ENCODE results near the gene NUTM2E.
A peak's percentile ranks its signal among the peaks of the same experiment; 100 is the strongest.
"Not testable (repeated sequence)": the region's sequence is repeated elsewhere in the genome, so short reads cannot be mapped to it uniquely, and the experiment has no call there.

Gene NUTM2E

DNA sequence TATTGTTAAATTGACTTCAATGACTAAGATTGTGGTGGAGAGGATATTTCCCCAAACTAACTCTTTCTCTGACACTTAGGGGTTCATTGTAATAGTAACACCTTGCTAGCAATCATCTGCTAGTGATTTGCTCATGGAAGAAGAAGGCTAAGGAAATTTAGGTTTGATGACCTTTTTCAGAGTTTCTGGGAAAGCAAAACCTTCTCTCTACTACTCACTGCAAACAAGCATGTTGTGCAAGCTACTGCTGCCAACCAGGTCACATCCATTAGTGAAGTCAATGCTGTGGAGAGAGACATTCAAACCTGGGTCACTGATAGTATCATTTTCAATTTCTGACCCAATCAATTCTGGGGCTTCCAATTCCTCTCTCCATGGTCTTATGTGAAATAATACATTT lies 14.6 kb upstream of the NUTM2E start:
- H3K36me3 ChIP-seq (ENCODE audit: control insufficient read depth in 1 of 2, insufficient read depth in 2 of 2, low read length in 2 of 2); H3K27me3 ChIP-seq (ENCODE audit: control insufficient read depth in 1 of 2, insufficient read depth in 2 of 2, low read length in 2 of 2); H3K9ac ChIP-seq (ENCODE audit: low read depth in 1 of 2, low read length in 2 of 2); H3K9me3 ChIP-seq (ENCODE audit: control insufficient read depth in 1 of 2, low read length in 2 of 2); H3K27ac ChIP-seq (ENCODE audit: low read depth, low read length); H3K4me3 ChIP-seq (ENCODE audit: low read depth in 1 of 2, low read length in 2 of 2); H3K4me1 ChIP-seq (ENCODE audit: control insufficient read depth in 1 of 2, insufficient read depth in 2 of 2, low read length in 2 of 2): not testable (repeated sequence)

DNA sequence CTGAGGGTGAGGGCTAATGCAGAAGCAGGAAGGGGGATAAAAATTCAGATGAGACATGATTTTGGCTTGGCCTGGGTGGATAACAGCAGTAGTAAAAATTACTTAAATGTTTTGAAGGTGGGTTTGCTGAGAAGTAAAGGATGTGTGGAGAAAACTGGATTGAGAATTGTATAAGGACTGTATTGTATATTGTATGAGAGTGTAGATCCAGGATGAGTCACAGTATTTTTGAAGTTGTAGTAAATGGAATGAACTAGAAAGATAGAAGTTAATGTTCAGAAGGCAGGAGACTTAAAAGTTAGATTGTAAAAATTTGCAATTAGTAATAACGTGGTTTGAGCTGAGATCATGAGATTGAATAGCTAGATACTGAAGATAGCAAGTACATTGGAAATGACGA lies 10.2 kb upstream of the NUTM2E start:
- H3K36me3 ChIP-seq (ENCODE audit: control insufficient read depth in 1 of 2, insufficient read depth in 2 of 2, low read length in 2 of 2); H3K27me3 ChIP-seq (ENCODE audit: control insufficient read depth in 1 of 2, insufficient read depth in 2 of 2, low read length in 2 of 2); H3K4me1 ChIP-seq (ENCODE audit: control insufficient read depth in 1 of 2, insufficient read depth in 2 of 2, low read length in 2 of 2); H3K9me3 ChIP-seq (ENCODE audit: control insufficient read depth in 1 of 2, low read length in 2 of 2); H3K27ac ChIP-seq (ENCODE audit: low read depth, low read length); H3K9ac ChIP-seq (ENCODE audit: low read depth in 1 of 2, low read length in 2 of 2); H3K4me3 ChIP-seq (ENCODE audit: low read depth in 1 of 2, low read length in 2 of 2): not testable (repeated sequence)

DNA sequence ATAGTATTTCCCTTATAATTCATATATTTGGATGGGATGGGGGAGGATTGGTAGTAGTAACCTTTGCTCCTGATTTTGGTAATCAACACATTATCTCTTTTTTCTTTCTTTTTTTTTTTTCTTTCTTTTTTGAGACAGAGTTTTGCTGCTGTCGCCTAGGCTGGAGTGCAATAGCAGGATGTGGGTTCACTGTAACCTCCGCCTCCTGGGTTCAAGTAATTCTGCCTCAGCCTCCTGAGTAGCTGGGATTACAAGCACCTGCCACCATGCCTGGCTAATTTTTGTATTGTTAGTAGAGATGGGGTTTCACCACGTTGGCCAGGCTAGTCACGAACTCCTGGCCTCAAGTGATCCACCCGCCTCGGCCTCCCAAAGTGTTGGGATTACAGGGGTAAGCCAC lies 3.2 kb upstream of the NUTM2E start:
- not testable (repeated sequence) for H3K9ac ChIP-seq (ENCODE audit: low read depth in 1 of 2, low read length in 2 of 2); H3K27ac ChIP-seq (ENCODE audit: low read depth, low read length); H3K4me1 ChIP-seq (ENCODE audit: control insufficient read depth in 1 of 2, insufficient read depth in 2 of 2, low read length in 2 of 2); H3K36me3 ChIP-seq (ENCODE audit: control insufficient read depth in 1 of 2, insufficient read depth in 2 of 2, low read length in 2 of 2); H3K4me3 ChIP-seq (ENCODE audit: low read depth in 1 of 2, low read length in 2 of 2); H3K27me3 ChIP-seq (ENCODE audit: control insufficient read depth in 1 of 2, insufficient read depth in 2 of 2, low read length in 2 of 2); H3K9me3 ChIP-seq (ENCODE audit: control insufficient read depth in 1 of 2, low read length in 2 of 2)

DNA sequence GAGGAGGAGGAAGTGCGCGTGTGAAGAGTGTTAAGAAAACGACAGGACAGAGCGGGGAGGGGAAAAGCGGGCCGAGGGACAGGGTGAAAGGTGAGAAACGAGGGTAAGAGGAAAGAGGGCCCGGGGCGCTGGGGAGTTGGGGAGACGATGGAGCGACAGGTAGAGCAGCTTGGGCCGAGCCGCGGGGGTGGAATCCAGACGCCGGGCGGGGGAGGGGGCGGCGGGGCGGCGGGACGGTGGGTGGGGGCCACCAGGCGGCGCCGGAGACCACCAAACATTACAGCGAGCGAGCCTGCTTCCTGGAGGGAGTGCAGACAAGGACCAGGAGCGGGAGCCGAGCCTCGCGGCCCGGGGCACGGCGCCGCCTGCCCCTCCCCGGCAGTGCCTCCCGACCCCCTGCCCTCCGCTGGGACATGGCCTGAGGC lies 940 bp upstream of the NUTM2E start:
- H3K27me3 ChIP-seq (ENCODE audit: control insufficient read depth in 1 of 2, insufficient read depth in 2 of 2, low read length in 2 of 2); H3K9me3 ChIP-seq (ENCODE audit: control insufficient read depth in 1 of 2, low read length in 2 of 2); H3K4me1 ChIP-seq (ENCODE audit: control insufficient read depth in 1 of 2, insufficient read depth in 2 of 2, low read length in 2 of 2); H3K27ac ChIP-seq (ENCODE audit: low read depth, low read length); H3K36me3 ChIP-seq (ENCODE audit: control insufficient read depth in 1 of 2, insufficient read depth in 2 of 2, low read length in 2 of 2); H3K9ac ChIP-seq (ENCODE audit: low read depth in 1 of 2, low read length in 2 of 2): not testable (repeated sequence)
- H3K4me3 ChIP-seq (ENCODE audit: low read depth in 1 of 2, low read length in 2 of 2), result peak overlapping the region in 1 of 2 donors; percentile 36

DNA sequence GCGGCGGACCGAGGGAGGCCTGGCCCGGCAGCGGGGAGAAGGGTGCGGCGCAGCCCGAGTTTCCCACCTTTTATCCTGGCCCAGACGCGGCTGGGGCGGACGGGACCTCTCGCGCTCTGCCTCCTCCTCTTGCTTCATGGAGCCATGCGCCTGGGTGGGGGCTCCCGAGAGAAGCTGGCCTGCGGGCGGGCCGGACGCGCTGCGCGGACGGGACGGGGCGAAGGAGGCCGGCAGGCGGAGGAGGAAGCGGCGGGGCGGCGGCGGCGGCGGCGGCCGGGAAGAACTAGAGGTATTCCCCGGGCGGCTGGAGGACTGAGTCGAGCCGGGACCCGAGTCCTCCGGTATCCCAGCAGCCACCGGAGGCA lies 426 bp upstream of the NUTM2E start:
- not testable (repeated sequence) for H3K9me3 ChIP-seq (ENCODE audit: control insufficient read depth in 1 of 2, low read length in 2 of 2); H3K4me1 ChIP-seq (ENCODE audit: control insufficient read depth in 1 of 2, insufficient read depth in 2 of 2, low read length in 2 of 2); H3K9ac ChIP-seq (ENCODE audit: low read depth in 1 of 2, low read length in 2 of 2); H3K36me3 ChIP-seq (ENCODE audit: control insufficient read depth in 1 of 2, insufficient read depth in 2 of 2, low read length in 2 of 2); H3K27me3 ChIP-seq (ENCODE audit: control insufficient read depth in 1 of 2, insufficient read depth in 2 of 2, low read length in 2 of 2)
- Histone ChIP-seq H3K4me3 (ENCODE audit: low read depth in 1 of 2, low read length in 2 of 2) (peak overlapping the region in 1 of 2 donors; percentile 28), H3K27ac (ENCODE audit: low read depth, low read length) (peak overlapping the region; percentile 73)

DNA sequence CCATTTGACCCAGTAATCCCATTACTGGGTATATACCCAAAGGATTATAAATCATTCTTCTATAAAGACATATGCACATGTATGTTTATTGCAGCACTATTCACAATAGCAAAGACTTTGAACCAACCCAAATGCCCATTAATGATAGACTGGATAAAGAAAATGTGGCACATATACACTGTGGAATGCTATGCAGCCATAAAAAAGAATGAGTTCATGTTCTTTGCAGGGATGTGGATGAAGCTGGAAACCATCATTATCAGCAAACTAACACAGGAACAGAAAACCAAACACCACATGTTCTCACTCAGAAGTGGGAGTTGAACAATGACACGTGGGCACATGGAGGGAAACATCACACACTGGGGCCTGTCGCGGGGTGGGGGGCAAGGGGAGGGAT lies 7.3 kb downstream of the NUTM2E start:
- H3K27ac ChIP-seq (ENCODE audit: low read depth, low read length); H3K4me3 ChIP-seq (ENCODE audit: low read depth in 1 of 2, low read length in 2 of 2); H3K27me3 ChIP-seq (ENCODE audit: control insufficient read depth in 1 of 2, insufficient read depth in 2 of 2, low read length in 2 of 2); H3K9me3 ChIP-seq (ENCODE audit: control insufficient read depth in 1 of 2, low read length in 2 of 2); H3K9ac ChIP-seq (ENCODE audit: low read depth in 1 of 2, low read length in 2 of 2); H3K4me1 ChIP-seq (ENCODE audit: control insufficient read depth in 1 of 2, insufficient read depth in 2 of 2, low read length in 2 of 2); H3K36me3 ChIP-seq (ENCODE audit: control insufficient read depth in 1 of 2, insufficient read depth in 2 of 2, low read length in 2 of 2): not testable (repeated sequence)

DNA sequence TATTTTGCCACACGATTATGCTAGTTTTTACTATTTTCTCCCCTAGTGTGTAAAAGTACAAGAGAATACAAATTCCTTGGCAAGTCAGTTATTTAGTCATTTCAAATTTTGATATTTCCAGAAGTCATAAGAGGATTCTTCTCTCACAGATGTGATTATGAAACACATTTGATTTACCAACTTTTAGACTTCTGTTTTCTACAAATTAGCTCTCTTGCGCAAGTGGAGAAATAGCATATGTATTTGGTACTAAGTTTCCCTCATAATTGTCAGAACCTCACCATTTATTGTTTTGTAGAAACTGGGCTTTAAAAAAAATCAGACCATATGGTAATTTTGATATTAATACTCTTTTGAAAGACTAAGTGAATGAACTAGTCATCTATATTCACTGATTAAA lies 9.4 kb downstream of the NUTM2E start:
- not testable (repeated sequence) for H3K9ac ChIP-seq (ENCODE audit: low read depth in 1 of 2, low read length in 2 of 2); H3K27ac ChIP-seq (ENCODE audit: low read depth, low read length); H3K36me3 ChIP-seq (ENCODE audit: control insufficient read depth in 1 of 2, insufficient read depth in 2 of 2, low read length in 2 of 2); H3K9me3 ChIP-seq (ENCODE audit: control insufficient read depth in 1 of 2, low read length in 2 of 2); H3K4me1 ChIP-seq (ENCODE audit: control insufficient read depth in 1 of 2, insufficient read depth in 2 of 2, low read length in 2 of 2); H3K27me3 ChIP-seq (ENCODE audit: control insufficient read depth in 1 of 2, insufficient read depth in 2 of 2, low read length in 2 of 2); H3K4me3 ChIP-seq (ENCODE audit: low read depth in 1 of 2, low read length in 2 of 2)

DNA sequence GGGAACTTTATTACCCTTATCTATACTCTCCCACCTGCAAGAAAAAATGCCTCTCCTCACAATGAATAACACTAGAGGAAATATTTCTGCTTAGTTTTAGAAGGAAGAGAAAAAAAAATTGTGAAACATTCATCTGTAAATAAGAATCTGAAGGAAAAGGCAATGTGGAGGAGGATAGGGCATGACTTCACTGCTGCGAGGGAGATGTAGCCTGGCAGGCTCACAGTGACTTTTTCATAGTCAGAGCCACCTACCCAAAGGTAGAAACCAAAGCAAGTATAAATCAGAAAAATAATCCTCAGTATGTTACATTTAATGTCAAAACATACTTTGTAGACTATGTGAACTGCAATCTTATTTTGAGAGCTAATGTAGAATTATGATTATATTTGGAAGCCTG lies 10.4 kb downstream of the NUTM2E start:
- not testable (repeated sequence) for H3K4me3 ChIP-seq (ENCODE audit: low read depth in 1 of 2, low read length in 2 of 2); H3K9me3 ChIP-seq (ENCODE audit: control insufficient read depth in 1 of 2, low read length in 2 of 2)

DNA sequence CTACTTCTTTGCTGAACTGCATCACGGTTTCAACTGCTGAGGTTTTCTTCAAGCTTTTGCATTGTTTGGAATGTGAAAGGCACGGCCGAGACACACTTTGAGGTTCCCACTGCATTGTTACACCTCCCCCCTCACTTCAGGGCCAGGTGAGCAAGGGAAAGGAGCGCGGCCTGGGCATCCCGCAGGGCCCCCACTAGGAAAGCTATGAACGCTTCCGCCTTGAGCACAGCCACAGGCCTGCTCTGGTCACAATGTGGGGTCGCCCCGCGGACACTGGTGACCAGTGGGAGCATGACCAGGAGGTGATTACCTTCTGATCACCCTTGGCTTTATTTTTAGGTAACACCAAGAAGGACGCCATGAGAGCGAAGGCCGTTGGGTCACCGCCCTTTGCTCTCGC lies 11.9 kb downstream of the NUTM2E start:
- H3K27me3 ChIP-seq (ENCODE audit: control insufficient read depth in 1 of 2, insufficient read depth in 2 of 2, low read length in 2 of 2); H3K4me3 ChIP-seq (ENCODE audit: low read depth in 1 of 2, low read length in 2 of 2); H3K9ac ChIP-seq (ENCODE audit: low read depth in 1 of 2, low read length in 2 of 2); H3K4me1 ChIP-seq (ENCODE audit: control insufficient read depth in 1 of 2, insufficient read depth in 2 of 2, low read length in 2 of 2); H3K9me3 ChIP-seq (ENCODE audit: control insufficient read depth in 1 of 2, low read length in 2 of 2); H3K36me3 ChIP-seq (ENCODE audit: control insufficient read depth in 1 of 2, insufficient read depth in 2 of 2, low read length in 2 of 2); H3K27ac ChIP-seq (ENCODE audit: low read depth, low read length): not testable (repeated sequence)

More for the DNA sequence above, 10.4 kb downstream of the NUTM2E start:
- not testable (repeated sequence) for H3K9ac ChIP-seq (ENCODE audit: low read depth in 1 of 2, low read length in 2 of 2); H3K27me3 ChIP-seq (ENCODE audit: control insufficient read depth in 1 of 2, insufficient read depth in 2 of 2, low read length in 2 of 2); H3K27ac ChIP-seq (ENCODE audit: low read depth, low read length); H3K36me3 ChIP-seq (ENCODE audit: control insufficient read depth in 1 of 2, insufficient read depth in 2 of 2, low read length in 2 of 2); H3K4me1 ChIP-seq (ENCODE audit: control insufficient read depth in 1 of 2, insufficient read depth in 2 of 2, low read length in 2 of 2)

DNA sequence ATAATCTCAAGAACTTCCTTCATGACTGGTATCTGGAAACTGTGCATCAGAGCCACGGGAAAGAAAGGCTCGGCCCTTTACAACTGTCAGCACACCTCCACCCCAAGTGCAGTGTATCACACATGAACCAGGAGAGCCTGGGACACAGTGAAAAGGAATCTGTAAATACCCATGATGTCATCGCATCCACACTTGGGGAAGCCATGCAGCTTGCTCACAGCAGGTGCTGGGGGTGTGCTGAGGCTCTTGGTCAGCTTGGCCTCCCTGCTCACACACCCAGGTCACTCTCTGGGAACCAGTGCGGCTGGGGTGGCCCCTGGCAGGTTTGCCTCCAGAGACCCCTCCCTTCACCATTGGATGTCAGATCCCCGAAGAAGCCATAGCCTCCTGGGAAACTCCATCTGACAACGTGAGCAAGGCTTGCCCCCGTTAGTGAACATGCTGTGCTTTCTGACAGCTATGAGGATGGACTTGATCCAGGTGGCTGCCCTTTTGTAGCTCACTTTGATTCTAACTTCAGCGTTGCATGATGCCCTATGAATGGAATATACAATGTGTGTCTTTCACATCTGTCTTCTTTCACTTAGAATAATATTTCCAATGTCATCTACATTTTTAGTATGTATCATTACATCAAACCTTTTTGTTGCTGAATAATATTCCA lies 26.8 kb downstream of the NUTM2E start:
- H3K4me1 ChIP-seq (ENCODE audit: control insufficient read depth in 1 of 2, insufficient read depth in 2 of 2, low read length in 2 of 2); H3K9me3 ChIP-seq (ENCODE audit: control insufficient read depth in 1 of 2, low read length in 2 of 2); H3K4me3 ChIP-seq (ENCODE audit: low read depth in 1 of 2, low read length in 2 of 2); H3K36me3 ChIP-seq (ENCODE audit: control insufficient read depth in 1 of 2, insufficient read depth in 2 of 2, low read length in 2 of 2); H3K27me3 ChIP-seq (ENCODE audit: control insufficient read depth in 1 of 2, insufficient read depth in 2 of 2, low read length in 2 of 2); H3K27ac ChIP-seq (ENCODE audit: low read depth, low read length); H3K9ac ChIP-seq (ENCODE audit: low read depth in 1 of 2, low read length in 2 of 2): not testable (repeated sequence)

DNA sequence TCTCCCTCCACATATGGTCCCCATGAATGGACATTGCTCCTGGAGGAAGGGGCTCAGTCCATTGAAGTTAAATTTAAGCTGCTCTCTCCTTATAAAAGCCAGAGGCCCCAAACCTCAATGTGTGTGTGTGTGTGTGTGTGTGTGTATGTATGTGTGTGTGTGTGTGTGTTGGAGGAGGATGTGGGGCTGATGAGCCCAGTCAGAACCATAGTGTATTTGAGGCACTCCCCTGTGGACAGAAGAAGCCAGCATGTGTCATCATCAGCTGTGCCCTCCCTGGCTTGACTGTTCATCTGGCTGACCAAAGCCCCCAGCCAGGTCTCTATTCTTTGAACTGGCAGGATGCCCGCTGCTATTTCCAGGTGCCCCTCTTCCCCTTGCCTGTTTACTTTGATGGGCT lies 35.7 kb downstream of the NUTM2E start:
- H3K36me3 ChIP-seq (ENCODE audit: control insufficient read depth in 1 of 2, insufficient read depth in 2 of 2, low read length in 2 of 2); H3K4me3 ChIP-seq (ENCODE audit: low read depth in 1 of 2, low read length in 2 of 2); H3K9me3 ChIP-seq (ENCODE audit: control insufficient read depth in 1 of 2, low read length in 2 of 2); H3K27me3 ChIP-seq (ENCODE audit: control insufficient read depth in 1 of 2, insufficient read depth in 2 of 2, low read length in 2 of 2); H3K4me1 ChIP-seq (ENCODE audit: control insufficient read depth in 1 of 2, insufficient read depth in 2 of 2, low read length in 2 of 2); H3K27ac ChIP-seq (ENCODE audit: low read depth, low read length); H3K9ac ChIP-seq (ENCODE audit: low read depth in 1 of 2, low read length in 2 of 2): not testable (repeated sequence)
